HG03097 (cell line): ENCODE measurements around the gene ZBTB14.

ENCODE experiments used
- ATAC-seq: cut with Tn5 transposase; IDR thresholded peaks from one replicate; pipeline ENCODE4 v1.9.1; 2021; ENCODE audit not compliant: unreplicated experiment, low FRiP score

ZBTB14 gene

GRCh38 chr18:5295231-5295920 lies at the start of gene ZBTB14:
ZBTB14 (minus strand) TSS chr18:5295726; CDS start chr18:5293246, 2,480 bp downstream.
- ATAC-seq: peak; percentile 27

DNA sequence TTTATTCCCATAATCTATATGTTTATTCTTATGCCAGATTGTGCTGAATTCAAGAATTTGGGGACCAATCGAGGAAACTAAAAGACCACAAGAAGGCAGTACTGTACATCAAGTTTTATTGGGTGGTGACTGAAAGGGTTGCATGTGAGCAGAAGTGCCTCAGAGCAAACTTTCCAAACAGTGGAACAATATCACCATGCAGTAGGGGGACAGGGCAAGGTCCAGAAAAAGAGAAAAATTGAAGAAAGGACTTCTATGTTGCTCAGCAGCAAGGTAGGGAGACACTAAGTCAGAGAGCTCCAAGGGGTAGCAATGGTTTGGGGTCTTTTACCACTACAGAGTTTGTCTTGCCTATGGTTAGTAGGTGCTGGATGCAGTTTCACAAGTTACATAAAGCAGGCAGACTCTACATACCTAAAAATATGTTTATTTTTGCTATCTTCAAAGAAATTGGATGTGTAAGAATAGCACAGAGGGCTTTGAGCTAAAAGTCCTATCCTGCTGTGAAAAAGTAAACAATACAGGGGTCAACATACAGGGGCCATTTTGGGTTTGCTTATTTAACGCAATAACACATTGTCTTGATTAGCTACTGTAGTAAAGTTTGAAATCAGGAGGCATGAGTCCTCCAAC lies 43.8 kb upstream of the ZBTB14 start:
- no peak for ATAC-seq

DNA sequence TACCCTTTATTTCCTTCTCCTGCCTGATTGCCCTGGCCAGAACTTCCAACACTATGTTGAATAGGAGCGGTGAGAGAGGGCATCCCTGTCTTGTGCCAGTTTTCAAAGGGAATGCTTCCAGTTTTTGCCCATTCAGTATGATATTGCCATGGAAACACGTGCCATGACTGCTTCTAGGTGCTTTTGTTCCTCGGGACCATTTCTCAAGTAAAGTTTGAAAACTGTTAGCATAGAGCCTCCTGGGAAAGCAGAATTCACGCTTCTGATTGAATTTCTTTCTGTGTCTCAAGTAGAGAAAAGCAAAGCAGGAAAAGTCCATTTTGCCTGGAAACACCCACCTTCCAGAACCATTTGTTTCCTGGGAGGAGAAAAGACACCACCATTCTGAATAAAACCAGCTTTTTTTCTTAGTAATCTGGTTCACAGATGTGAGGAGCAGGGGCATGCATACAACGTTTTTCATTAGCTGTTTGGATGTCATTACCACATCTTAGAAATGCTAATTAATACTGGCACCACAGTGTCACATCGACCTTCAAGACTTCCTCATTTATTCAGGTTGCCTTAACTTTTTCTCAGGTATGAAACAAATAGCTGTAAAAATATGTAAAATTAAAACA lies 39.0 kb upstream of the ZBTB14 start:
- ATAC-seq: no peak

- no peak for ATAC-seq
Observed at GRCh38 chr18:5318061-5318700, 22.7 kb upstream of the ZBTB14 start.

GRCh38 chr18:5317186-5317585 lies 21.7 kb upstream of the ZBTB14 start:
- no peak for ATAC-seq

DNA sequence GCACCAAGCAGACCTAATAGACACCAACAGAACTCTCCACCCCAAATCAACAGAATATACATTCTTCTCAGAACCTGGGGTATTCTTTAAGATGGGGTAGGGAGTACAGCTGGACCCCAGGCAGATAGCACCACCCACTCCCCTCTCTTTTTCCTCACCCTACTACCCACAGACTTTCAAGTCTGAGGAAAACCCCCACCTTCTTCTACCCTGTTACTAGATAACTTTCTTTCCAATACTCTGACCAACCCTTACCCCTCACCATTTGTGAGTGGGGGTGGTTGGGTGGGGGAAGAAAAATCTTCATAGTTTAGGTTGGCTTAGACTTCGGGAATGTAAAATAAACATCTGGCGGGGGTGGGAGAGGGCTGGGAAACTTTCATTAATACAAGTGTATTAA lies 20.3 kb upstream of the ZBTB14 start:
- no peak for ATAC-seq

- ATAC-seq: no peak
Observed at GRCh38 chr18:5311301-5311989, 15.9 kb upstream of the ZBTB14 start.

- peak; percentile 94 for ATAC-seq
Observed at GRCh38 chr18:5309888-5310470, 14.5 kb upstream of the ZBTB14 start.

GRCh38 chr18:5305835-5306234 lies 10.3 kb upstream of the ZBTB14 start:
- no peak for ATAC-seq

DNA sequence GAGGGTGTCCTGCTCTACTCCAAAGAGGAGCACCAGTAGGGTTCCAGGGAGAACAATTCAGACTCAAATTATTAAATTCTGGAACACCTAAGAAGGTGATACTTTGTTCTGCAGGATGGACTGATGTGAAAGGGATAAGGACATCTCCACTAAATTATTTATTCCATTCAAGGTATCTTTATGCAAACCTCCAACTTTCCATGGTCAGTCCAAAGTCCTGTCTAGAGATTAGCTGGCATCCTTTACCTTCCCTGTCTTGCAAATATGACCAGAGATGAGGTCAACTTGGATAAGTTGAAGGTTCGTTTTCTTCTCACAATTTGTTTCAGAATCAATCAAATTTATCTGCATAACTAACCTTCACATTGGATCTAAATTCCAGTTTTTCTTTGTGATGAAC lies 8.7 kb upstream of the ZBTB14 start:
- no peak for ATAC-seq

DNA sequence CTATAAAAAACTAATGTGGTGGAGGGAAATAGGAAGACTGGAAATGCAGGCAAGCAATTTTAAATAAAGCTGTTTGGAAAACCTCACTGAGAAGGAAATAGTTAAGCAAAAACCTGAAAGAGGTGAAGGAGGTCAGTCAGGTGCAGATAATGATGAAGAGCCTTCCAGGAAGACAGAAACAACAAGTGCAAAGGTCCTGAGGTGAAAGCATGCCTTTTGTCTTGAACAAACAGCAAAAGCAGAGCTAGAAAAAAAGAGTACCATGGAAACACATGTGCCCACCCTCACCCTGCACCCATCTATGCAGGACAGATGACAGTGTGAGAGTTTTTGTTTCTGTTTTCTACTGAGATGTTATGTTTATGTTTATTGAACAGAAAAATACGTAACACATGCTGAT lies 8.1 kb upstream of the ZBTB14 start:
- no peak for ATAC-seq

- no peak for ATAC-seq
Observed at GRCh38 chr18:5302606-5303005, 7.1 kb upstream of the ZBTB14 start.

DNA sequence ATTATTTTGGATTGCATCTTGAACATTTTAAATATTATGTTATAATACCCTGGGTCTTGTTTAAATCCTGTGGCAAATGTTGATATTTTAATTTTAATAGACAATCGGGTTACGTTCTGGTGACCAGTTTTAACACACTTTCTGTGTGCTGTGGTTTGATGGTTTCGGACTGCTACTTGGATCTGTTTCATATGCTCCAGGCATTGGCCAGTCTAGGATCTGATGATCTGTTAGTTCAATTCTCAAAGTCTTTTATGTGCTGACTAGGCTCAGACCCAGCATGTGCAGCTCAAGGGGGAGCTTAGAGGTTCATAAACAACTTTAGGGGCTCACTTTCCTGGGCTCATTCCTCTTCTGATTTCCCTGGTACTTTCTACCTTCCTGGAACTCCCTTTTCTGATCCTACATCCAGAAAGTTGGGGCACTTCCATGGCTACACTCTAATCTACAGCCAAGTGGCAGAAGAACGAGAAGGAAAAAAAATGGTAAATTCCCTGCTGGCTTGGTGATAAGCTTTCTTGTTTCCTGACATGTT lies 5.0 kb upstream of the ZBTB14 start:
- ATAC-seq: no peak

GRCh38 chr18:5298156-5298852 lies 2.8 kb upstream of the ZBTB14 start:
- ATAC-seq: no peak

DNA sequence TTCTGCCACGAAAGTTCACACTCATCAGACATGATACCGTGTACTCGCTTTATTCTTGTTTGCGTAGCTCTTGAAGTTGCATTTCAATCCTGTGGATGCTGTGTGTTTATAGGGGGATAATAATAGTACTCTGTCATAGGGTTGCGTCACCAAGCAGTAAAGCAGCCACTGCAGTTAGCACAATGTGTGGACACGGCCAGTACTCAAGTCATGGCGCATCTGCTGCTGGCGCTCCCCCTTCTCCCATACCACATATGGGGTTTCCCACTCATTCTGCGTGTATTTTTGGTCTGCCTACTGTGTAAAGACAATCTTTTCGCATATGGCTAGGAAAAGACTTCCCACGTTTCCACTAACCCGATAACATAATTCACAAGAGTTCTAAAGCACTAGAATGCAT lies 2.1 kb upstream of the ZBTB14 start:
- no peak for ATAC-seq

GRCh38 chr18:5296706-5297320 lies 1.3 kb upstream of the ZBTB14 start:
- peak; percentile 10 for ATAC-seq

GRCh38 chr18:5295981-5296705 lies 617 bp upstream of the ZBTB14 start:
- ATAC-seq: peak; percentile 58

- peak; percentile 21 for ATAC-seq
Observed at GRCh38 chr18:5294457-5295230, 882 bp downstream of the ZBTB14 start.
